ENCODE data around the gene DAGLB.
"Not testable (repeated sequence)": the region's sequence is repeated elsewhere in the genome, so short reads cannot be mapped to it uniquely, and the experiment has no call there.

Gene DAGLB

DNA sequence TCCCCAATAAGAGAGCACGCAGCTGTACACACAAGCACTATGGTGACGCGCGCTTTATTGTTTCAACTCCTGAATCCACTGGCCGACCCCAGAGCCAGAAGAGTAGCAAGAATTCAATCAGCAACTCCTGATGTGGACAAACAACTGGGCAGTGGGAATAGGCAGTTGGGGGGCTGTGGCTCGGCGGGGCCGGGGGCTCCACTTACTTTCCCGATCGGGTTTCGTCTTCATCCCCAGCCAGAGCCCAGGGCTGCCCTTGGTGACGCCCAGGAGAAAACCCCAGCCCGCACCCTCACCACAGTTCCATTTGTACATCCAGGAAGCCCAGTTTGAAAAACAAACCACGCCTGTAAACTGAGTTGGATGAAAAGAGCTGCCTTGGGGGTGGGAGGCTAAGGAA, 38.7 kb downstream of the DAGLB start:
- no peak overlapping the region for H3K4me3 ChIP-seq (ENCODE audit: control insufficient read depth, low read depth, low read length)
- TF ChIP-seq, protein P1, sequence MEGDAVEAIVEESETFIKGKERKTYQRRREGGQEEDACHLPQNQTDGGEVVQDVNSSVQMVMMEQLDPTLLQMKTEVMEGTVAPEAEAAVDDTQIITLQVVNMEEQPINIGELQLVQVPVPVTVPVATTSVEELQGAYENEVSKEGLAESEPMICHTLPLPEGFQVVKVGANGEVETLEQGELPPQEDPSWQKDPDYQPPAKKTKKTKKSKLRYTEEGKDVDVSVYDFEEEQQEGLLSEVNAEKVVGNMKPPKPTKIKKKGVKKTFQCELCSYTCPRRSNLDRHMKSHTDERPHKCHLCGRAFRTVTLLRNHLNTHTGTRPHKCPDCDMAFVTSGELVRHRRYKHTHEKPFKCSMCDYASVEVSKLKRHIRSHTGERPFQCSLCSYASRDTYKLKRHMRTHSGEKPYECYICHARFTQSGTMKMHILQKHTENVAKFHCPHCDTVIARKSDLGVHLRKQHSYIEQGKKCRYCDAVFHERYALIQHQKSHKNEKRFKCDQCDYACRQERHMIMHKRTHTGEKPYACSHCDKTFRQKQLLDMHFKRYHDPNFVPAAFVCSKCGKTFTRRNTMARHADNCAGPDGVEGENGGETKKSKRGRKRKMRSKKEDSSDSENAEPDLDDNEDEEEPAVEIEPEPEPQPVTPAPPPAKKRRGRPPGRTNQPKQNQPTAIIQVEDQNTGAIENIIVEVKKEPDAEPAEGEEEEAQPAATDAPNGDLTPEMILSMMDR (IDR thresholded peaks at IDR 0.05; ENCODE audit: control insufficient read depth, insufficient read depth, low read depth, low read length, missing control alignments), result no peak
- DNase-seq (ENCODE audit: low read depth), result no peak

DNA sequence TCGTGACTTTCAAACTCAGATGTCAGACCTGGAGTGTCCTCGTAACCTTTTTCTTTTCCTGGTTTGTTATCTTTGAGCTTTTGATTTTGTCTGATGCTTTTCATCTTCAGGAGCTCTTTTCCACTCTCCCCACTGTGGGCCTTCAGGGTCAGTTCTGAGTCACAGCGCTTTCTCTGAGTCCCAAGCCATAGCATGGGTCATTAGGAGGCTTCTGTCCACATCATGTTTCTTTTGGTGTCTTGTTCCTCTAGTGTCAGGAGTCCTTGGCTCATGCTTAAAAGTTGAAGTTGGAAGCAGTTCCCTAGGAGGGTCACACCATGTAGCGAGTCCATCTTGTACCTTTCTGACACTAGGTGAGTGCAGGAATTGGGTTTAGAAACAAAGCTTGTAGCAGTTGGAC, 40.3 kb downstream of the DAGLB start:
- TF ChIP-seq, protein P1 (IDR thresholded peaks at IDR 0.05; ENCODE audit: control insufficient read depth, insufficient read depth, low read depth, low read length, missing control alignments), result no peak
- DNase-seq (ENCODE audit: low read depth), result no peak
- no peak overlapping the region for H3K4me3 ChIP-seq (ENCODE audit: control insufficient read depth, low read depth, low read length)

DNA sequence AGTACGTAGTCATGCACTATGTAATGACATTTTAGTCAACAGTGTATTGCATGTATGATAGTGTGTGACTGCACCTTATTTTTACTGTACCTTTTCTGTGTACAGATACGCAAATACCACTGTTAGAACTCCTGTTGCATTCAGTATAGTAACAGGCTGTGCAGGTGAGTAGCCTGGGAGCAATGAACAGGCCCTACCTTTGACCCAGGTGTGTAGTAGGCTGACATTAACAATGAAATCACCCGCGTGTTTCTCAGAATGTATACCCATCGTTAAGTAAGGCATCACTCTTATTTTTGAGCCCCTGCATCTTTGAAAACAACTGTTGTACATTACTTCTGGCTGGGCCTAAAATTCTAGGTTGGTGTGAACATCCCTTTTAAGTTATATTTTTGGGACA, 41.6 kb downstream of the DAGLB start:
- TF ChIP-seq, protein P1 (IDR thresholded peaks at IDR 0.05; ENCODE audit: control insufficient read depth, insufficient read depth, low read depth, low read length, missing control alignments), result no peak
- DNase-seq (ENCODE audit: low read depth), result no peak
- H3K4me3 ChIP-seq (ENCODE audit: control insufficient read depth, low read depth, low read length), result no peak overlapping the region

DNA sequence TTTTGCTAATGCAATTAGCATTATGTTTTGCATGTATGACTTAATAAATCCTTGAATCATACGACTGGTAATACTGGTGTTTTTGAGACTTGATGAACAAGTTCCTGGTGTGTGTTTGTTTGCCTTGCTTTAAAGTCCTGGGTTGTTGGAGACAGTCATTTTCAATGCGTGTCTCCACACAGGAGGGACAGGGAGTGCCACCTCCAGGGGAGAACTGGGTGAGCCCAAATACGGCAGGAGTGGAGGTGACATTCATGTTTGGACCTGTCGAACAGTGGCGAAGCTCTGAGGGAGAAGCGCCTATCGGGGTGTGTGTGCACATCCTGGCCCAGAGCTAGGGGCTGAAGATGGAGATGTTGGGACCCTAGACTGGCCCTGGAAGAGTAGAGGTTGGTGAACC, 43.8 kb downstream of the DAGLB start:
- TF ChIP-seq, protein P1 (IDR thresholded peaks at IDR 0.05; ENCODE audit: control insufficient read depth, insufficient read depth, low read depth, low read length, missing control alignments), result no peak

DNA sequence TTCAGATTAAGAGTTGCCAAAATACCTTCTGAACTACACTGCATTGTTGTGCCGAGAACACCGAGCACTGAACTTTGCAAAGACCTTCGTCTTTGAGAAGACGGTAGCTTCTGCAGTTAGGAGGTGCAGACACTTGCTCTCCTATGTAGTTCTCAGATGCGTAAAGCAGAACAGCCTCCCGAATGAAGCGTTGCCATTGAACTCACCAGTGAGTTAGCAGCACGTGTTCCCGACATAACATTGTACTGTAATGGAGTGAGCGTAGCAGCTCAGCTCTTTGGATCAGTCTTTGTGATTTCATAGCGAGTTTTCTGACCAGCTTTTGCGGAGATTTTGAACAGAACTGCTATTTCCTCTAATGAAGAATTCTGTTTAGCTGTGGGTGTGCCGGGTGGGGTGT, 45.0 kb downstream of the DAGLB start:
- H3K4me3 ChIP-seq (ENCODE audit: control insufficient read depth, low read depth, low read length), result no peak overlapping the region
- DNase-seq (ENCODE audit: low read depth), result no peak
- TF ChIP-seq, protein P1 (IDR thresholded peaks at IDR 0.05; ENCODE audit: control insufficient read depth, insufficient read depth, low read depth, low read length, missing control alignments), result no peak

More for the DNA sequence above, 43.8 kb downstream of the DAGLB start:
- no peak for DNase-seq (ENCODE audit: low read depth)
- H3K4me3 ChIP-seq (ENCODE audit: control insufficient read depth, low read depth, low read length), result no peak overlapping the region

DNA sequence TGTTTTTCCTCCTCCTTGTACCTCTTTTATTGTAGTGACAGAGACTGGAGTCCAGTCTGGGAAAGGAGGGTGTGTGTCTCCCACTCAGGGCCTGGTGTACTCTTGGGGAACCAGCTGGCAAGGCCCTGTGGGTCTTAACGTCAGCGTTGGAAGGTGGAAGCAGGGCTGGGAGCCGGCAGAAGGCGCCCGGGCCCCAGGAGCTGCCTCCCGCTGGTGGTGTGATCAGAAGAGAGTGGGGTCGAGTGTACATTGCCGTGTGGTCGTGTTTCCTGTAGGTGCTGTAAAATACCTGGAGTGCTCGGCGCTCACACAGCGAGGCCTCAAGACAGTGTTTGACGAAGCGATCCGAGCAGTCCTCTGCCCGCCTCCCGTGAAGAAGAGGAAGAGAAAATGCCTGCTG, 45.7 kb downstream of the DAGLB start:
- H3K4me3 ChIP-seq (ENCODE audit: control insufficient read depth, low read depth, low read length), result no peak overlapping the region
- DNase-seq (ENCODE audit: low read depth), result no peak
- TF ChIP-seq, protein P1 (IDR thresholded peaks at IDR 0.05; ENCODE audit: control insufficient read depth, insufficient read depth, low read depth, low read length, missing control alignments), result no peak

DNA sequence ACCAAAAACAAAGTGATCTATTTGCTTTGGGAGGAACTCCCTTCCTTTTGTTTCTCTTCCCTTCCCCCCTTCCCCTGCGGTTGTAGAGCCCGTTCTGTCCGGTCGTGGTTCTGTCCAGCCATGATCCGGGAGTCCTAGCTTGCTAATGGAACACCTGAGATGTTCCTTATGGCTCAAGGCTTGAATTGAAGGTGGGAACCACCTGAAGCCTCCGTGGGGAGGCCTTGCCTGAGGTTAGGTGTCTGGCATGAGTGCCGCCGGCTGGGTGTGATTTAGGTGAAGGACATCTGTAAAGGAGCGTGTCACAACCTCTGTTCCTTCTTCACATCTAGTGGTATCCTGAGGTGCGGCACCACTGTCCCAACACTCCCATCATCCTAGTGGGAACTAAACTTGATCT, 46.2 kb downstream of the DAGLB start:
- TF ChIP-seq, protein P1 (IDR thresholded peaks at IDR 0.05; ENCODE audit: control insufficient read depth, insufficient read depth, low read depth, low read length, missing control alignments), result no peak
- H3K4me3 ChIP-seq (ENCODE audit: control insufficient read depth, low read depth, low read length), result no peak overlapping the region
- DNase-seq (ENCODE audit: low read depth), result no peak

DNA sequence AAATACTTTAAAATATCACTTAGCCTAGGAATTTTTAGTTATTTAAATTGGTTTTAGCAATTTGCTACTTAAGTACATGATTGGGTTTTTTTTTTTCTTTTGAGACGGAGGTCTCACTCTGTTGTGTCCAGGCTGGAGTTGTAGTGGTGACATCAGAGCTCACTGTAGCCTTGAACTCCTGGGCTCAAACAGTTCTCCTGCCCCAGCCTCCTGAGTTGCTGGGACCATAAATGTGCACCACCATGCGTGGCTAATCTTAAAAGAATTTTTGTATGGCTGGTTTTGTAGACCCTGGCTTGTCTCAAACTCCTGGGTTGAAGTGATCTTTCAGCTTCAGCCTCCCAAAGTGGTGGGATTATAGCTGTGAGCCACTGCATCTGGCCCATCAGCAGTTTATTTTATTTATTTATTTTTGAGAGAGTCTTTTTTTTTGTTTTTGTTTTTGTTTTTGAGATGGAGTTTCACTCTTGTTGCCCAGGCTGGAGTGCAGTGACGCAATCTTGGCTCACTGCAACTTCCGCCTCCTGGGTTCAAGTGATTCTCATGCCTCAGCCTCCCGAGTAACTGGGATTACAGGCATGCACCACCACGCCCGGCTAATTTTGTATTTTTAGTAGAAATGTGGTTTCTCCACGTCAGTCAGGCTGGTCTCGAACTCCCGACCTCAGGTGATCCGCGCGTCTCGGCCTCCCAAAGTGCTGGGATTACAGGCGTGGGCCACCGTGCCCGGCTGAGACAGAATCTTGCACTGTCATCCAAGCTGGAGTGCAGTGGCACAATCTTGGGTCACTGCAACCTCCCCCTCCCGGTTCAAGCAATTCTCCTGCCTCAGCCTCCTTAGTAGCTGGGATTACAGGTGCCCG, 47.3 kb downstream of the DAGLB start:
- not testable (repeated sequence) for DNase-seq (ENCODE audit: low read depth); H3K4me3 ChIP-seq (ENCODE audit: control insufficient read depth, low read depth, low read length)

Data from AG09309 (cell line).